Activated T-cell treated with anti-CD3 and anti-CD28 coated beads for 48 hours (primary cell): Measurements from ENCODE around the gene AGMO.

Source experiments
- DNase-seq: peaks from one replicate; pipeline ENCODE4 v3.0.0-alpha.2; 2020; ENCODE audit warnings: low read depth

Gene AGMO

GRCh38 chr7:15397159-15397550 is 164.7 kb downstream of the AGMO start:
- DNase-seq: no peak

GRCh38 chr7:15396210-15397158 is 165.3 kb downstream of the AGMO start:
- DNase-seq: no peak

GRCh38 chr7:15389073-15389472 is 172.7 kb downstream of the AGMO start:
- DNase-seq: no peak

- no peak for DNase-seq
These were observed 183.2 kb downstream of the AGMO start for GRCh38 chr7:15378494-15379145.

- no peak for DNase-seq
These were observed 185.2 kb downstream of the AGMO start for GRCh38 chr7:15376600-15376999.

- no peak for DNase-seq
These were observed 191.4 kb downstream of the AGMO start for GRCh38 chr7:15370441-15370840.

- DNase-seq: no peak
These were observed 193.2 kb downstream of the AGMO start for GRCh38 chr7:15368653-15369052.

- no peak for DNase-seq
These were observed 193.9 kb downstream of the AGMO start for GRCh38 chr7:15367897-15368296.

- DNase-seq: no peak
These were observed 203.7 kb downstream of the AGMO start for GRCh38 chr7:15358112-15358511.

- DNase-seq: no peak
These were observed 209.2 kb downstream of the AGMO start for GRCh38 chr7:15352421-15353206.

GRCh38 chr7:15345216-15345615 is 216.6 kb downstream of the AGMO start:
- DNase-seq: no peak

- DNase-seq: no peak
These were observed 220.0 kb downstream of the AGMO start for GRCh38 chr7:15341817-15342216.

GRCh38 chr7:15336146-15336545 is 225.7 kb downstream of the AGMO start:
- no peak for DNase-seq

- DNase-seq: no peak
These were observed 226.4 kb downstream of the AGMO start for GRCh38 chr7:15335390-15335789.

- DNase-seq: no peak
These were observed 227.1 kb downstream of the AGMO start for GRCh38 chr7:15334536-15335263.

GRCh38 chr7:15332956-15333355 is 228.9 kb downstream of the AGMO start:
- no peak for DNase-seq

- no peak for DNase-seq
These were observed 230.9 kb downstream of the AGMO start for GRCh38 chr7:15330943-15331342.

GRCh38 chr7:15327001-15327400 is 234.8 kb downstream of the AGMO start:
- DNase-seq: no peak

- no peak for DNase-seq
These were observed 235.7 kb downstream of the AGMO start for GRCh38 chr7:15326044-15326644.

- no peak for DNase-seq
These were observed 238.3 kb downstream of the AGMO start for GRCh38 chr7:15323550-15323949.

- no peak for DNase-seq
These were observed 244.6 kb downstream of the AGMO start for GRCh38 chr7:15317215-15317614.
